ENCODE measurements around the gene C6. TPM values are rescaled to one million over a fixed set of nuclear protein-coding genes. Genes with fewer than 3 reads are reported as not detected.

The C6 gene
- total and polyA plus RNA-seq, 9 of the 15 experiments (the other 6 are each of a cell fraction or from before 2014, with no cell fraction given), result 0.09 TPM; not detected in 8

GRCh38 chr5:41157272-41157894 is 55.9 kb downstream of the C6 start (continued):
- TF ChIP-seq, protein P1, sequence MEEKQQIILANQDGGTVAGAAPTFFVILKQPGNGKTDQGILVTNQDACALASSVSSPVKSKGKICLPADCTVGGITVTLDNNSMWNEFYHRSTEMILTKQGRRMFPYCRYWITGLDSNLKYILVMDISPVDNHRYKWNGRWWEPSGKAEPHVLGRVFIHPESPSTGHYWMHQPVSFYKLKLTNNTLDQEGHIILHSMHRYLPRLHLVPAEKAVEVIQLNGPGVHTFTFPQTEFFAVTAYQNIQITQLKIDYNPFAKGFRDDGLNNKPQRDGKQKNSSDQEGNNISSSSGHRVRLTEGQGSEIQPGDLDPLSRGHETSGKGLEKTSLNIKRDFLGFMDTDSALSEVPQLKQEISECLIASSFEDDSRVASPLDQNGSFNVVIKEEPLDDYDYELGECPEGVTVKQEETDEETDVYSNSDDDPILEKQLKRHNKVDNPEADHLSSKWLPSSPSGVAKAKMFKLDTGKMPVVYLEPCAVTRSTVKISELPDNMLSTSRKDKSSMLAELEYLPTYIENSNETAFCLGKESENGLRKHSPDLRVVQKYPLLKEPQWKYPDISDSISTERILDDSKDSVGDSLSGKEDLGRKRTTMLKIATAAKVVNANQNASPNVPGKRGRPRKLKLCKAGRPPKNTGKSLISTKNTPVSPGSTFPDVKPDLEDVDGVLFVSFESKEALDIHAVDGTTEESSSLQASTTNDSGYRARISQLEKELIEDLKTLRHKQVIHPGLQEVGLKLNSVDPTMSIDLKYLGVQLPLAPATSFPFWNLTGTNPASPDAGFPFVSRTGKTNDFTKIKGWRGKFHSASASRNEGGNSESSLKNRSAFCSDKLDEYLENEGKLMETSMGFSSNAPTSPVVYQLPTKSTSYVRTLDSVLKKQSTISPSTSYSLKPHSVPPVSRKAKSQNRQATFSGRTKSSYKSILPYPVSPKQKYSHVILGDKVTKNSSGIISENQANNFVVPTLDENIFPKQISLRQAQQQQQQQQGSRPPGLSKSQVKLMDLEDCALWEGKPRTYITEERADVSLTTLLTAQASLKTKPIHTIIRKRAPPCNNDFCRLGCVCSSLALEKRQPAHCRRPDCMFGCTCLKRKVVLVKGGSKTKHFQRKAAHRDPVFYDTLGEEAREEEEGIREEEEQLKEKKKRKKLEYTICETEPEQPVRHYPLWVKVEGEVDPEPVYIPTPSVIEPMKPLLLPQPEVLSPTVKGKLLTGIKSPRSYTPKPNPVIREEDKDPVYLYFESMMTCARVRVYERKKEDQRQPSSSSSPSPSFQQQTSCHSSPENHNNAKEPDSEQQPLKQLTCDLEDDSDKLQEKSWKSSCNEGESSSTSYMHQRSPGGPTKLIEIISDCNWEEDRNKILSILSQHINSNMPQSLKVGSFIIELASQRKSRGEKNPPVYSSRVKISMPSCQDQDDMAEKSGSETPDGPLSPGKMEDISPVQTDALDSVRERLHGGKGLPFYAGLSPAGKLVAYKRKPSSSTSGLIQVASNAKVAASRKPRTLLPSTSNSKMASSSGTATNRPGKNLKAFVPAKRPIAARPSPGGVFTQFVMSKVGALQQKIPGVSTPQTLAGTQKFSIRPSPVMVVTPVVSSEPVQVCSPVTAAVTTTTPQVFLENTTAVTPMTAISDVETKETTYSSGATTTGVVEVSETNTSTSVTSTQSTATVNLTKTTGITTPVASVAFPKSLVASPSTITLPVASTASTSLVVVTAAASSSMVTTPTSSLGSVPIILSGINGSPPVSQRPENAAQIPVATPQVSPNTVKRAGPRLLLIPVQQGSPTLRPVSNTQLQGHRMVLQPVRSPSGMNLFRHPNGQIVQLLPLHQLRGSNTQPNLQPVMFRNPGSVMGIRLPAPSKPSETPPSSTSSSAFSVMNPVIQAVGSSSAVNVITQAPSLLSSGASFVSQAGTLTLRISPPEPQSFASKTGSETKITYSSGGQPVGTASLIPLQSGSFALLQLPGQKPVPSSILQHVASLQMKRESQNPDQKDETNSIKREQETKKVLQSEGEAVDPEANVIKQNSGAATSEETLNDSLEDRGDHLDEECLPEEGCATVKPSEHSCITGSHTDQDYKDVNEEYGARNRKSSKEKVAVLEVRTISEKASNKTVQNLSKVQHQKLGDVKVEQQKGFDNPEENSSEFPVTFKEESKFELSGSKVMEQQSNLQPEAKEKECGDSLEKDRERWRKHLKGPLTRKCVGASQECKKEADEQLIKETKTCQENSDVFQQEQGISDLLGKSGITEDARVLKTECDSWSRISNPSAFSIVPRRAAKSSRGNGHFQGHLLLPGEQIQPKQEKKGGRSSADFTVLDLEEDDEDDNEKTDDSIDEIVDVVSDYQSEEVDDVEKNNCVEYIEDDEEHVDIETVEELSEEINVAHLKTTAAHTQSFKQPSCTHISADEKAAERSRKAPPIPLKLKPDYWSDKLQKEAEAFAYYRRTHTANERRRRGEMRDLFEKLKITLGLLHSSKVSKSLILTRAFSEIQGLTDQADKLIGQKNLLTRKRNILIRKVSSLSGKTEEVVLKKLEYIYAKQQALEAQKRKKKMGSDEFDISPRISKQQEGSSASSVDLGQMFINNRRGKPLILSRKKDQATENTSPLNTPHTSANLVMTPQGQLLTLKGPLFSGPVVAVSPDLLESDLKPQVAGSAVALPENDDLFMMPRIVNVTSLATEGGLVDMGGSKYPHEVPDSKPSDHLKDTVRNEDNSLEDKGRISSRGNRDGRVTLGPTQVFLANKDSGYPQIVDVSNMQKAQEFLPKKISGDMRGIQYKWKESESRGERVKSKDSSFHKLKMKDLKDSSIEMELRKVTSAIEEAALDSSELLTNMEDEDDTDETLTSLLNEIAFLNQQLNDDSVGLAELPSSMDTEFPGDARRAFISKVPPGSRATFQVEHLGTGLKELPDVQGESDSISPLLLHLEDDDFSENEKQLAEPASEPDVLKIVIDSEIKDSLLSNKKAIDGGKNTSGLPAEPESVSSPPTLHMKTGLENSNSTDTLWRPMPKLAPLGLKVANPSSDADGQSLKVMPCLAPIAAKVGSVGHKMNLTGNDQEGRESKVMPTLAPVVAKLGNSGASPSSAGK (IDR thresholded peaks at IDR 0.05), result no peak
- no peak for TF ChIP-seq E2F1 (CRISPR knock-in tag; IDR thresholded peaks at IDR 0.05)
- TF ChIP-seq ZNF133 (CRISPR knock-in tag; IDR thresholded peaks at IDR 0.05), result no peak
